Hindlimb muscle (tissue), 1 donor: ENCODE data around the gene ZFYVE28. TPM values are rescaled to one million over a fixed set of nuclear protein-coding genes. Genes with fewer than 3 reads are reported as not detected.
A peak's percentile ranks its signal among the peaks of the same experiment; 100 is the strongest.

ENCODE experiments used
- DNase-seq: peaks from one replicate; pipeline ENCODE4 v3.0.0-alpha.2; 2013
- polyA plus RNA-seq: library from polyadenylated mRNA; unstranded; fragments of 120-200 nt; gene quantifications from one replicate; pipeline ENCODE4 v1.2.1, GENCODE V29; 2013; ENCODE audit not compliant: insufficient read length

The ZFYVE28 gene
- polyA plus RNA-seq, 1 donor, result 2.5 TPM

GRCh38 chr4:2258091-2259035, 160.1 kb downstream of the ZFYVE28 start:
- DNase-seq, result no peak

- no peak for DNase-seq
Observed at GRCh38 chr4:2257361-2258081, 160.9 kb downstream of the ZFYVE28 start.

- no peak for DNase-seq
Observed at GRCh38 chr4:2256781-2257191, 161.7 kb downstream of the ZFYVE28 start.

- peak; percentile 45 for DNase-seq
Observed at GRCh38 chr4:2256156-2256731, 162.2 kb downstream of the ZFYVE28 start.

- DNase-seq, result no peak
Observed at GRCh38 chr4:2255501-2256155, 162.8 kb downstream of the ZFYVE28 start.

GRCh38 chr4:2254665-2255500, 163.6 kb downstream of the ZFYVE28 start:
- no peak for DNase-seq

GRCh38 chr4:2253160-2254084, 165.0 kb downstream of the ZFYVE28 start:
- DNase-seq, result no peak

GRCh38 chr4:2252530-2253091, 165.8 kb downstream of the ZFYVE28 start:
- DNase-seq, result no peak

GRCh38 chr4:2251795-2252529, 166.5 kb downstream of the ZFYVE28 start:
- DNase-seq, result no peak

GRCh38 chr4:2251073-2251794, 167.2 kb downstream of the ZFYVE28 start:
- DNase-seq, result no peak

- DNase-seq, result no peak
Observed at GRCh38 chr4:2250357-2251072, 167.9 kb downstream of the ZFYVE28 start.

GRCh38 chr4:2249526-2250356, 168.7 kb downstream of the ZFYVE28 start:
- DNase-seq, result no peak

- no peak for DNase-seq
Observed at GRCh38 chr4:2248821-2249261, 169.6 kb downstream of the ZFYVE28 start.

GRCh38 chr4:2248044-2248780, 170.2 kb downstream of the ZFYVE28 start:
- no peak for DNase-seq

GRCh38 chr4:2247128-2248043, 171.1 kb downstream of the ZFYVE28 start:
- DNase-seq, result no peak
